ENCODE results near the gene SLC39A11.

DNA sequence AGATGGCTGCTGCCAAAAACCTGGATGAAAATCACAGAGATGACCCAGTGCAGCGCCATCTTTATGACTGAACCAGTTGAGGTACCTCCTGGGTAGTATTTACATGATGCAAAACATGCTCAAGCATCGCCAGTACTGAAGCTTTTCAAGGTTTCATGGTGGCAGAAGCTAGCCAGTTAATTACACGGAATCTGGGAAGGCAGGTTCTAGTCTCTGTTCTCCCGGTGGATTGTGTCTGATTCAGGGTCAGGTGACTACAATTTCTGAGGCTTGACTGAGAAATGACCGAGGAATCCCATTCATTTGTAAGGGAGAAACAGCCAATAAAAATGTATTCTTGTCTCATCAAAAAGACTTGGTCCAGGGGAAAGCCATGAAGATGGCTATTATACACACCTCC, 209.1 kb downstream of the SLC39A11 start:
- TF ChIP-seq, protein P1, sequence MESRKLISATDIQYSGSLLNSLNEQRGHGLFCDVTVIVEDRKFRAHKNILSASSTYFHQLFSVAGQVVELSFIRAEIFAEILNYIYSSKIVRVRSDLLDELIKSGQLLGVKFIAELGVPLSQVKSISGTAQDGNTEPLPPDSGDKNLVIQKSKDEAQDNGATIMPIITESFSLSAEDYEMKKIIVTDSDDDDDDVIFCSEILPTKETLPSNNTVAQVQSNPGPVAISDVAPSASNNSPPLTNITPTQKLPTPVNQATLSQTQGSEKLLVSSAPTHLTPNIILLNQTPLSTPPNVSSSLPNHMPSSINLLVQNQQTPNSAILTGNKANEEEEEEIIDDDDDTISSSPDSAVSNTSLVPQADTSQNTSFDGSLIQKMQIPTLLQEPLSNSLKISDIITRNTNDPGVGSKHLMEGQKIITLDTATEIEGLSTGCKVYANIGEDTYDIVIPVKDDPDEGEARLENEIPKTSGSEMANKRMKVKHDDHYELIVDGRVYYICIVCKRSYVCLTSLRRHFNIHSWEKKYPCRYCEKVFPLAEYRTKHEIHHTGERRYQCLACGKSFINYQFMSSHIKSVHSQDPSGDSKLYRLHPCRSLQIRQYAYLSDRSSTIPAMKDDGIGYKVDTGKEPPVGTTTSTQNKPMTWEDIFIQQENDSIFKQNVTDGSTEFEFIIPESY (IDR thresholded peaks at IDR 0.05) = no peak
- TF ChIP-seq, protein P2, sequence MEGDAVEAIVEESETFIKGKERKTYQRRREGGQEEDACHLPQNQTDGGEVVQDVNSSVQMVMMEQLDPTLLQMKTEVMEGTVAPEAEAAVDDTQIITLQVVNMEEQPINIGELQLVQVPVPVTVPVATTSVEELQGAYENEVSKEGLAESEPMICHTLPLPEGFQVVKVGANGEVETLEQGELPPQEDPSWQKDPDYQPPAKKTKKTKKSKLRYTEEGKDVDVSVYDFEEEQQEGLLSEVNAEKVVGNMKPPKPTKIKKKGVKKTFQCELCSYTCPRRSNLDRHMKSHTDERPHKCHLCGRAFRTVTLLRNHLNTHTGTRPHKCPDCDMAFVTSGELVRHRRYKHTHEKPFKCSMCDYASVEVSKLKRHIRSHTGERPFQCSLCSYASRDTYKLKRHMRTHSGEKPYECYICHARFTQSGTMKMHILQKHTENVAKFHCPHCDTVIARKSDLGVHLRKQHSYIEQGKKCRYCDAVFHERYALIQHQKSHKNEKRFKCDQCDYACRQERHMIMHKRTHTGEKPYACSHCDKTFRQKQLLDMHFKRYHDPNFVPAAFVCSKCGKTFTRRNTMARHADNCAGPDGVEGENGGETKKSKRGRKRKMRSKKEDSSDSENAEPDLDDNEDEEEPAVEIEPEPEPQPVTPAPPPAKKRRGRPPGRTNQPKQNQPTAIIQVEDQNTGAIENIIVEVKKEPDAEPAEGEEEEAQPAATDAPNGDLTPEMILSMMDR (IDR thresholded peaks at IDR 0.05; ENCODE audit: low read depth, low read length, missing input control) = no peak
- no peak for TF ChIP-seq GABPA (IDR thresholded peaks at IDR 0.05 in 1 of 2, conservative IDR thresholded peaks at IDR 0.05 in 1 of 2)
- TF ChIP-seq YY1 (IDR thresholded peaks at IDR 0.05) = no peak
- TF ChIP-seq, protein P3, sequence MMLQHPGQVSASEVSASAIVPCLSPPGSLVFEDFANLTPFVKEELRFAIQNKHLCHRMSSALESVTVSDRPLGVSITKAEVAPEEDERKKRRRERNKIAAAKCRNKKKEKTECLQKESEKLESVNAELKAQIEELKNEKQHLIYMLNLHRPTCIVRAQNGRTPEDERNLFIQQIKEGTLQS (IDR thresholded peaks at IDR 0.05) = no peak
- no peak for TF ChIP-seq SP1 (IDR thresholded peaks at IDR 0.05)
- TF ChIP-seq, protein P4, sequence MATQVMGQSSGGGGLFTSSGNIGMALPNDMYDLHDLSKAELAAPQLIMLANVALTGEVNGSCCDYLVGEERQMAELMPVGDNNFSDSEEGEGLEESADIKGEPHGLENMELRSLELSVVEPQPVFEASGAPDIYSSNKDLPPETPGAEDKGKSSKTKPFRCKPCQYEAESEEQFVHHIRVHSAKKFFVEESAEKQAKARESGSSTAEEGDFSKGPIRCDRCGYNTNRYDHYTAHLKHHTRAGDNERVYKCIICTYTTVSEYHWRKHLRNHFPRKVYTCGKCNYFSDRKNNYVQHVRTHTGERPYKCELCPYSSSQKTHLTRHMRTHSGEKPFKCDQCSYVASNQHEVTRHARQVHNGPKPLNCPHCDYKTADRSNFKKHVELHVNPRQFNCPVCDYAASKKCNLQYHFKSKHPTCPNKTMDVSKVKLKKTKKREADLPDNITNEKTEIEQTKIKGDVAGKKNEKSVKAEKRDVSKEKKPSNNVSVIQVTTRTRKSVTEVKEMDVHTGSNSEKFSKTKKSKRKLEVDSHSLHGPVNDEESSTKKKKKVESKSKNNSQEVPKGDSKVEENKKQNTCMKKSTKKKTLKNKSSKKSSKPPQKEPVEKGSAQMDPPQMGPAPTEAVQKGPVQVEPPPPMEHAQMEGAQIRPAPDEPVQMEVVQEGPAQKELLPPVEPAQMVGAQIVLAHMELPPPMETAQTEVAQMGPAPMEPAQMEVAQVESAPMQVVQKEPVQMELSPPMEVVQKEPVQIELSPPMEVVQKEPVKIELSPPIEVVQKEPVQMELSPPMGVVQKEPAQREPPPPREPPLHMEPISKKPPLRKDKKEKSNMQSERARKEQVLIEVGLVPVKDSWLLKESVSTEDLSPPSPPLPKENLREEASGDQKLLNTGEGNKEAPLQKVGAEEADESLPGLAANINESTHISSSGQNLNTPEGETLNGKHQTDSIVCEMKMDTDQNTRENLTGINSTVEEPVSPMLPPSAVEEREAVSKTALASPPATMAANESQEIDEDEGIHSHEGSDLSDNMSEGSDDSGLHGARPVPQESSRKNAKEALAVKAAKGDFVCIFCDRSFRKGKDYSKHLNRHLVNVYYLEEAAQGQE (IDR thresholded peaks at IDR 0.05) = no peak
- TF ChIP-seq EGR1 (IDR thresholded peaks at IDR 0.05; ENCODE audit: low read depth in 2 of 2) = no peak
- TF ChIP-seq RAD21 (IDR thresholded peaks at IDR 0.05) = no peak
- TF ChIP-seq, protein P5, sequence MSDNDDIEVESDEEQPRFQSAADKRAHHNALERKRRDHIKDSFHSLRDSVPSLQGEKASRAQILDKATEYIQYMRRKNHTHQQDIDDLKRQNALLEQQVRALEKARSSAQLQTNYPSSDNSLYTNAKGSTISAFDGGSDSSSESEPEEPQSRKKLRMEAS (IDR thresholded peaks at IDR 0.05) = no peak
- TF ChIP-seq JUND (IDR thresholded peaks at IDR 0.05) = no peak
- no peak for TF ChIP-seq TAF1 (conservative IDR thresholded peaks at IDR 0.05)
- TF ChIP-seq NR2F2 (IDR thresholded peaks at IDR 0.05) = no peak
- TF ChIP-seq RXRA (IDR thresholded peaks at IDR 0.05) = no peak
